Ramos (cell line): ENCODE data around the gene LTBP2.

ENCODE experiments used
- in situ Hi-C: fragments of 300-500 bp; cut with MboI; formaldehyde crosslinking; loops from one replicate; pipeline ENCODE4 v1.14.3; 2022; ENCODE audit warnings: low sequenced_read_pairs; ENCODE audit not compliant: unreplicated experiment

Gene LTBP2

GRCh38 chr14:74611650-74612349, at the start of gene LTBP2:
Gene LTBP2, minus strand, starts transcription at chr14:74612237. Its CDS starts 293 bp downstream, at chr14:74611944.
- in situ Hi-C loops: no loop called here

GRCh38 chr14:74660863-74661262, 48.8 kb upstream of the LTBP2 start:
- in situ Hi-C loops: no loop called here

GRCh38 chr14:74660167-74660566, 48.1 kb upstream of the LTBP2 start:
- in situ Hi-C loops: no loop called here

- in situ Hi-C loops: no loop called here
Observed at GRCh38 chr14:74658535-74659131, 46.6 kb upstream of the LTBP2 start.

GRCh38 chr14:74656964-74657363, 44.9 kb upstream of the LTBP2 start:
- in situ Hi-C loops: no loop called here

- in situ Hi-C loops: no loop called here
Observed at GRCh38 chr14:74655599-74656395, 43.8 kb upstream of the LTBP2 start.

- in situ Hi-C loops: no loop called here
Observed at GRCh38 chr14:74654931-74655330, 42.9 kb upstream of the LTBP2 start.

GRCh38 chr14:74653386-74654138, 41.5 kb upstream of the LTBP2 start:
- in situ Hi-C loops: no loop called here

- in situ Hi-C loops: no loop called here
Observed at GRCh38 chr14:74652541-74652940, 40.5 kb upstream of the LTBP2 start.

GRCh38 chr14:74650927-74651686, 39.1 kb upstream of the LTBP2 start:
- in situ Hi-C loops: no loop called here

- in situ Hi-C loops: no loop called here
Observed at GRCh38 chr14:74649673-74650072, 37.6 kb upstream of the LTBP2 start.

GRCh38 chr14:74649167-74649566, 37.1 kb upstream of the LTBP2 start:
- in situ Hi-C loops: no loop called here

GRCh38 chr14:74648601-74649000, 36.6 kb upstream of the LTBP2 start:
- in situ Hi-C loops: no loop called here

- in situ Hi-C loops: no loop called here
Observed at GRCh38 chr14:74647678-74648461, 35.8 kb upstream of the LTBP2 start.

GRCh38 chr14:74647061-74647677, 35.1 kb upstream of the LTBP2 start:
- in situ Hi-C loops: no loop called here

- in situ Hi-C loops: no loop called here
Observed at GRCh38 chr14:74645756-74646470, 33.9 kb upstream of the LTBP2 start.

- in situ Hi-C loops: no loop called here
Observed at GRCh38 chr14:74645244-74645643, 33.2 kb upstream of the LTBP2 start.
